ENCODE results near the gene EPG5. TPM values are rescaled to one million over a fixed set of nuclear protein-coding genes. Genes with fewer than 3 reads are reported as not detected.
"Not testable (repeated sequence)": the region's sequence is repeated elsewhere in the genome, so short reads cannot be mapped to it uniquely, and the experiment has no call there.

The EPG5 gene
- total RNA-seq, 2 donors from 2014 or later = 25.3 to 33.6 TPM

DNA sequence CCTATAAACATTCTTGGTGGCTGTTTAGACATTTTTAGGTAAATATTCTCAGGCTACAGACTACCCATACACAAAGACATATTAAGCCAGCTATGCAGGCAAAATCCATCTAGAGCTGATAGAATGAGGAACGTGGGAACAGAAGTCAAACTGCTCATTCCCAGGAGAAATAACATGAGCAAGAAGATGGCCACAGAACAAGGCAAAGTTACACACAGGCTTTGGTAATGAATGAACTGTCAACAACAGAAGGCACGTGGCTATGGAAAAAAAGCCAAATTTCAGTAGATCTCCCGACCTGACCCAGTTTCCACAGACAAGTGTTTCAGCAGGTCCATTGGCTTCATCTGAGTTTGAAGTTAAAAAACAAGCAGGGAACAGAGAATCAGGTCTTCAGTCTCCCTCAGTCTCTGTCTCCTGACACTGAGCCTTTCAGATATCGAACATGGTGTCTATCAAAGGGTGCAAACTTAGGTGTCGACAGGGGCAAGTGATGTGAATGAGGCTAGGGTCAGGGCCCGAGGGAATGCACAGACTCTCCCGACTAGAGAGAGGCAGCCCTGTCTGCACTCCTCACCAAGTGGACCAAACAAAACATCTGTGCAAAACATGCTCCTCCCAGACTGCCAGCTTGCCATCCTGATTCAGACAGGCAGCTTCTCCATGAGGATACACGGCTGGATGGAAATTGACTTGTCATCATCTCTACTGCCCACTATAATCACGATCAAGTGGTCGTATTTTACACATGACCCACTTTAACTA is 115.8 kb downstream of the EPG5 start:
- H3K4me1 ChIP-seq = no peaks in the 10 kb centered on the region
- H3K36me3 ChIP-seq = peaks cover 35% of the 10 kb centered on the region
- TF ChIP-seq, protein P1, sequence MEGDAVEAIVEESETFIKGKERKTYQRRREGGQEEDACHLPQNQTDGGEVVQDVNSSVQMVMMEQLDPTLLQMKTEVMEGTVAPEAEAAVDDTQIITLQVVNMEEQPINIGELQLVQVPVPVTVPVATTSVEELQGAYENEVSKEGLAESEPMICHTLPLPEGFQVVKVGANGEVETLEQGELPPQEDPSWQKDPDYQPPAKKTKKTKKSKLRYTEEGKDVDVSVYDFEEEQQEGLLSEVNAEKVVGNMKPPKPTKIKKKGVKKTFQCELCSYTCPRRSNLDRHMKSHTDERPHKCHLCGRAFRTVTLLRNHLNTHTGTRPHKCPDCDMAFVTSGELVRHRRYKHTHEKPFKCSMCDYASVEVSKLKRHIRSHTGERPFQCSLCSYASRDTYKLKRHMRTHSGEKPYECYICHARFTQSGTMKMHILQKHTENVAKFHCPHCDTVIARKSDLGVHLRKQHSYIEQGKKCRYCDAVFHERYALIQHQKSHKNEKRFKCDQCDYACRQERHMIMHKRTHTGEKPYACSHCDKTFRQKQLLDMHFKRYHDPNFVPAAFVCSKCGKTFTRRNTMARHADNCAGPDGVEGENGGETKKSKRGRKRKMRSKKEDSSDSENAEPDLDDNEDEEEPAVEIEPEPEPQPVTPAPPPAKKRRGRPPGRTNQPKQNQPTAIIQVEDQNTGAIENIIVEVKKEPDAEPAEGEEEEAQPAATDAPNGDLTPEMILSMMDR (IDR thresholded peaks at IDR 0.05) = no peak
- no peaks in the 10 kb centered on the region for H3K9me3 ChIP-seq
- H3K27me3 ChIP-seq = no peaks in the 10 kb centered on the region
- no peak overlapping the region for H3K4me3 ChIP-seq
- no peak overlapping the region for H3K27ac ChIP-seq
- no peak for DNase-seq (ENCODE audit: low spot score)

- Histone ChIP-seq H3K4me3 (no peak overlapping the region), H3K4me1 (no peaks in the 10 kb centered on the region), H3K27me3 (no peaks in the 10 kb centered on the region), H3K9me3 (no peaks in the 10 kb centered on the region), H3K36me3 (peaks cover 24% of the 10 kb centered on the region), H3K27ac (no peak overlapping the region)
- DNase-seq (ENCODE audit: low spot score) = no peak
- TF ChIP-seq, protein P1 (IDR thresholded peaks at IDR 0.05) = peak in 1 of 2 donors; percentile 18
These were observed 117.1 kb downstream of the EPG5 start for GRCh38 chr18:45850021-45850420.

GRCh38 chr18:45849529-45849928 is 117.6 kb downstream of the EPG5 start:
- Histone ChIP-seq H3K36me3 (peaks cover 19% of the 10 kb centered on the region), H3K27me3 (no peaks in the 10 kb centered on the region), H3K9me3 (no peaks in the 10 kb centered on the region), H3K4me3 (no peak overlapping the region), H3K27ac (no peak overlapping the region), H3K4me1 (no peaks in the 10 kb centered on the region)
- no peak for DNase-seq (ENCODE audit: low spot score)
- TF ChIP-seq, protein P1 (IDR thresholded peaks at IDR 0.05) = no peak

DNA sequence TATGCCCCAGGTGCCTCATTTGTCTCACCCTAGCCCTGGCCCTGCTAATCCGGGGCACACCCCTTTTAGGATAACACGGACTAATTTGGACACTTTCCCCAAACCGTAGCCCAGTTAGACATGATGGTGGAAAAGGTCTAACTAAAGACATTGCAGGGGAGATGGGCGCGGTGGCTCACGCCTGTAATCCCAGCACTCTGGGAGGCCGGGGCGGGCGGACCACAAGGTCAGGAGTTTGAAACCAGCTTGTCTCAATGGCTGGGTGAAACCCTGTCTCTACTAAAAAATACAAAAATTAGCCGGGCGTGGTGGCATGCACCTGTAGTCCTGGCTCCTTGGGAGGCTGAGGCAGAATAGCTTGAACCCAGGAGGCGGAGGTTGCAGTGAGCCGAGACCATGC is 118.5 kb downstream of the EPG5 start:
- H3K4me3 ChIP-seq; H3K9me3 ChIP-seq; H3K4me1 ChIP-seq; H3K27me3 ChIP-seq; DNase-seq (ENCODE audit: low spot score); H3K27ac ChIP-seq: not testable (repeated sequence)
- H3K36me3 ChIP-seq = peaks cover 12% of the 10 kb centered on the region

DNA sequence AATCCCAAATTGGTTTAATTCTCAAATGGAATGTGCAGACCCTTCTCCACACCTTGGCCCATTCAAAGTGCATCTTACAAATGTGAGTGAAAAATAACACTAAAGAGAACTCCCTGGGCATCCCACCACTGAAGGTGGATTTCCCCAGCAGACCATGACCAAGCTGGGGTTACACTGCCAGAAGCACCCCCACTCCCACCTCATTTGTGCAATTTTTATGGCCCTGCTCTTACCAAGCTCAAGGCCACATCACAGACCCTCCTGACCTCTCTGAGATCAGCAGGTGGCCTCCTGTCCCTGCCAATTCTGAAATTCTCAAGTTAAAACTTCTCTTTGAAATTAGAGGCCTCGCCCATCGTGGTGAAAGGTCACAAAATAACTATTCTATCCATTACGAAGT is 120.0 kb downstream of the EPG5 start:
- Histone ChIP-seq H3K9me3 (no peaks in the 10 kb centered on the region), H3K27ac (no peak overlapping the region), H3K4me1 (no peaks in the 10 kb centered on the region), H3K36me3 (peaks cover 5% of the 10 kb centered on the region), H3K4me3 (no peak overlapping the region), H3K27me3 (no peaks in the 10 kb centered on the region)
- TF ChIP-seq, protein P1 (IDR thresholded peaks at IDR 0.05) = no peak
- DNase-seq (ENCODE audit: low spot score) = no peak

DNA sequence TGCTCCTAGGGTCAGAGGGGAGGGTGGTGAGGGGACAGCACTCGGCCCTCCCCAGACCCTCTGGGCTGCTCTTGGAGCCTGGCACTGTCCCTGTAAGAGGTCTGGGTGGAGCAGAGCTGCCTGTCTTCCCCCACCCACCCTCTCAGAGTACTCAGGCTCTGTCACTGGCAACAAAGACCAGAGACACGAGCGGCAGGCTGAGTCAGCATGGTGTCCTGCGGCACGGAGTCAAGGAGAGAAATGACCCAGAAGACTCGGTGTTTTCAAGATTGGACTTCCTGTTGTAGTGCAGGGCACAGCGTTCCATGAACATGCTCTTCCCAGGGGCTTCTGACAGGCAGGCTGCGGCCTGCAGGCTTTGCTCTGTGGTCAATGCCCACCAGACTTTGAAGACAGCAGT is 121.7 kb downstream of the EPG5 start:
- Histone ChIP-seq H3K4me3 (no peak overlapping the region), H3K27me3 (no peaks in the 10 kb centered on the region), H3K4me1 (no peaks in the 10 kb centered on the region), H3K27ac (no peak overlapping the region), H3K36me3 (peaks cover 5% of the 10 kb centered on the region), H3K9me3 (no peaks in the 10 kb centered on the region)
- TF ChIP-seq, protein P1 (IDR thresholded peaks at IDR 0.05) = no peak
- DNase-seq (ENCODE audit: low spot score) = no peak

All from right atrium auricular region (tissue), 2 donors.